DMS153 (cell line): ENCODE data around the gene FAM118B.

ENCODE experiments used
- DNase-seq: peaks from one replicate; lab custom pipeline; 2025; lab: John Stamatoyannopoulos, UW

The FAM118B gene

GRCh38 chr11:126186708-126187529 lies 24.7 kb upstream of the FAM118B start:
- DNase-seq = no peak

GRCh38 chr11:126188332-126189108 lies 23.1 kb upstream of the FAM118B start:
- DNase-seq = no peak

DNA sequence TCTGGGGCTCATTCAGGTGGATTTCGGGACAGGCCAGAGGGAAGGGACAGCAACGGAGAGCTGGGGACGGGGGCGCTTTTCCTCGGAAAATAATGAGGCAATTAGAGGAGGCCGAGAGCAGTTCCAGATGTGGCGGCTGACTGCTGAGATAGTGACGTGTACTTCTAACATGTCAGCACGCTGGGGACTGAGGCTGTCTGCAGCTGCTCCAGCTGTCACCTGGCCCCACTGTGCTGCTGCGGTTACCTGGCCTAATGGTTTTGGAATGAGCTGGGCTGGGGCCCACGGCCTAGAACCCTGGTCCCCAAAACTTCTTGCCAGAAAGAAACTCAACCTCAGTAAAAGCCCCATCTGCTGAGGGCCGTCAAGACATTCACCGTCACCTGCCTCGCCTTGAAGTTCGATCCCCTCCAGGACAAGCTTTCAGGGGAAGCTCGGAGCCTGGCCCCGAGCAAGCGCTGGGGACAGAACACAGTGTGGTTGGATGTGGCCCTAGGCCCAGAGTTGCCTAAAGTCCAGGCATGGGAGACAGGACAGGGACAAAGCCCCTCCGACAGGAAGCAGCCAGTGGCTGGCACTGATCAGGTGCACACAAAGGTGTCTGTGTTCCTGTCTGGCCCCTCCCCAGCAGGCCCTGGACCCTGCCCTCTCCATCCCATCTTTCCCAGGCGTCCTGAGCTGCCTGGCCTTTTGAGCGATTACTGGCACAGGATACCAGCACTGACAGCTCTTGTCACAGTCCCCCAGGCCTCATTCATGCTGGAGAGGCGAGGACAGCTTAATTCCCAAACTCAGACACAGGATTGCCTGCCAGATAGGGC lies 22.3 kb upstream of the FAM118B start:
- no peak for DNase-seq

GRCh38 chr11:126190792-126191191 lies 20.8 kb upstream of the FAM118B start:
- DNase-seq = no peak

DNA sequence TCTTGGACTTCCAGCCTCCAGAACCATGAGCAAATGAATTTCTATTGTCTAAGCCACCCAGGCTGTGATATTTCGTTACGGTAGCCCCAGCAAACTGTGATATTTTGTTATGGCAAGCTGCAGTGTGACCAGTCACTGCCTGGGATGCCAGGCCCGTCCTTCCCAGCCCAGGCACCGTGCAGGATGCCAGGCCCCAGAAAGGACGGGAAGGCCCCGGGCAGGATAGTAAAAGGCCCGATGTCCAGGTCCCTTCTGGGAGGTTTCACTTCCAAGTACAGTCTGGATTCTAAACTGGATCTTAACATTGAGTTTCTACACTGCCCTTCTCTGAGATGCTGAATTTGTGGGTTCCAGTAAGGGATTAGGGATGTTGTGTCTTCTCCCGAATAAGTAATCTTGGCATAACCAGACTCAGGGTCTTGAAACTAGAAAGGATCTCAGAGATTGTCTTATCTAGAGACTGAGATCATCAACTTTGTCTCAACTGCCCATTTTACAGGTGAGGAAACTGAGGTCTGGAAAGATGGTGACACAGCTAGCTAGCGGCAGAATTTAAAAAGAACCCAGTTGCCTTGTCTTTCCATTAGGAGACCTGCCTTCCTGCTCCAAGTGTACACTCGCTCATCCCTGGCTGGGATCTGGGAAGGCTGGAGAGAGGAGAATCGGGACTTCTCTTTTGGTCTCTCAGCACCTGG lies 20.1 kb upstream of the FAM118B start:
- no peak for DNase-seq

GRCh38 chr11:126192361-126192760 lies 19.2 kb upstream of the FAM118B start:
- no peak for DNase-seq

- no peak for DNase-seq
Observed at GRCh38 chr11:126193038-126193478, 18.5 kb upstream of the FAM118B start.

DNA sequence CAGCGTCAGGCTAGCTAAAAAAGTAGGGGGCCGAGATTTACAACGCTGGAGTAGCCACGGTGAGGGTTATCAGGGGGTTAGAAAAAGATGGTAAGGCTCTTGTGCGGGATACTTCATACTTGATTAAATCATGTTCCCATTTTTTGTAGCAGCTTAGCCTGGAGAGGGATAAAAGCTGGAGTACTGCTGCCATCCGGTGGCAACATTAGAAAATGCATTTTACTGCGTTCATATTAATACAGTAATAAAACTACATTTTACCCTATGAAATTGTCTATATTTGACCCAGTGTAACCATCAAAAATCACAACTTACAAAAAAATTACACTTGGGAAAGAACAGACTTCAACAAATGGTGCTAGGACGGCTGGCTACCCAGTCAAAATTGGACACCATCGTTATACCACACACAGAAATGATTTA lies 17.4 kb upstream of the FAM118B start:
- peak; percentile 35 for DNase-seq

- DNase-seq = no peak
Observed at GRCh38 chr11:126195119-126195518, 16.5 kb upstream of the FAM118B start.

- DNase-seq = no peak
Observed at GRCh38 chr11:126197277-126197939, 14.2 kb upstream of the FAM118B start.

DNA sequence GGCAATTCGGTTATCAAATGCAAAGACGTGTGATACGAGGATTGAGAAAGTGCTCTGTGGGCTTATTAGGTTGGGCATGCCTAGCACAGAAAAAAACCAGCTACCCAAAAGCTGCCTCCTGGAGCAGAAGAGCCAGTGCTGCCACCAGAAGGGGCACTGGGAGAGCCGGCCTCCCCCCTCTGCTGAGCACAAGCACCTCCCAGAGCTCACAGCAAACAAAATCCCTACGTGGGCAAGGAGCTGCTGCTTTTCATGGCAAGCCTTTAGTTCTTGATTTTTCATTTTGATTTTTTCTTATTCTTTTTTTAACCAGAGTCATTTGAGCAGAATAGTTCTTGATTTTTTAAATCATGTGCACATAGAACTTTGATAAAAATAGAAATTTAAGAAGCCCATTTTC lies 12.9 kb upstream of the FAM118B start:
- DNase-seq = no peak

GRCh38 chr11:126202646-126203359 lies 8.8 kb upstream of the FAM118B start:
- DNase-seq = no peak

- DNase-seq = no peak
Observed at GRCh38 chr11:126205359-126205758, 6.2 kb upstream of the FAM118B start.

GRCh38 chr11:126207896-126208295 lies 3.7 kb upstream of the FAM118B start:
- DNase-seq = no peak

DNA sequence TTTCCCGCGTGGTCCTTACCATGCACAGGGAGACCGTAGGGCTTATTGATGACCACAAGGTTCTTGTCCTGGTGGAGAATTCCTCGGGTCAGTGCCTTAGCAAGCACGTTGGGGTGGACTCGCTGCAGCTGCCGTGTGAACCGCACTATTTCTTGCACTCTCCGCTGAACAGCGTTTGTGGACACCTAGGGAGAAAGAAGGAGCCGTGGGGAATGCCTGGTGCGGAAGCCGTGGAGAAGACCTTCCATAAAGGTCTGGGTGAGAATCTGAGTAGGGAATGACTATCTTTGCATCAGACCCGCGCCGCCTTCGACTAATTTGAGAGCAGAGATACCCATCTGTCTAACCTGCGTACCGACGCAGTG lies 729 bp upstream of the FAM118B start:
- DNase-seq = no peak

DNA sequence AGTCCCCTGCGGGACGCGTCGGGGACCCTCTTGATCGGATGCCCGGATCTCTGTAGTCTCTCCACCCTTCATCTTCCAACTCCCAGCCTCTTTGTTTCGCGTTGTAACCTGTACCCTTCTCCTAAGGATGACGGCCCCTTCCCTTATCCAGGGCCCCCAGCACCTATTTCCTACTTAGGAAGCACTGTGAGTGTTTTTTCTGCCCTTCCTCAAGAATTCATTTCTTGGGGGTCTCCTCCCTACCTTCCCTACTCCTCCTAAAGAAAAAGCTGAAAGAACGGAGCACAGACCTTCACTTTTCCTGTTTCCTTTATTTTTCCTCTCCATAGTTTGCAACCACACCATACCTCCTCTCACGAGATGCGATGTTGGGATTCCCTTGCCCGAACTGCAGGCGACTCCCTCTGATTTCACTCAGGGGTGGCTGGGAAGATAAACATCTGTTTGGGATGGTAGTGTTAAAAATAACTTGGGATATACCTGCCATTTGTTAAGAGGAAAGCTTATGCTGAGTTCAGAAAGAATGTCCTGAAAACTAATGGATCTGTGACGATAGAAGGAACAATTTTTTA lies 593 bp downstream of the FAM118B start:
- no peak for DNase-seq

DNA sequence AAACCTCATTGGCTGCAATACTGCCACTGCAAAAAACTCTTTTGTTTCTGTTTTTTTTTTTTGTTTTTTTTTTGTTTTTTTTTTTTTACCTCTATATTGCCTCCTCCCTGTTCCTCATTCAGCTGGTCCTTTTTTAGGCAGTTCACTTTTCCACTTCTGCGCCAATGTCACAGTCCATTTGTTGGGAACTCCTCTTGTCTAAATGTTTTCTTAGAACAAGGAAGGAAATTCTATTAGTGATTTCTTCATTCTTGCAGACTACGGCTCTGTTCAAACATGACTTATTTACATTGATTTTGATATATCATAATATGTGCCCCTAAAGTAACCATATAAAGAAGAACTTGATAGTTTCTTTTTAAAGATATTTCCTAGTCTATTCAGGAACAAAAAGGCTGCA lies 2.9 kb downstream of the FAM118B start:
- no peak for DNase-seq

DNA sequence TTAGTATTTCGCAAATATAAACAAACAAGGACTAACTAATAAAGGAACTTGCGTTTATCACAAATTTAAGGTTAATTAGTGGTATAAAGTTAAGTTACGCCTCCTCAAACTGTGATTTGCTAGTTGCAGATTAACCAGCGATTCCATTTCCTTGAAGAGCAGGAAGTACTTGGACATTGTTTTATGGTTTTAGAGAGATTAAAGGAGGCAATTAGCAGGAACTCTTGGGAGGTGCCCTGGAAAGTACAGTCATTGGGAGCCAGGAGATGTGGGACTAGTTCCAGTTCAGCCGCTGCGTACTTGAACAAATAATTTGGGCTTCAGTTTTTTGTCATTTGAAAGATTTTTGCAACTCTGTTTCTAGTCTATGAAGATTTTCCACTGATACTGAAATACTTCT lies 3.3 kb downstream of the FAM118B start:
- no peak for DNase-seq

DNA sequence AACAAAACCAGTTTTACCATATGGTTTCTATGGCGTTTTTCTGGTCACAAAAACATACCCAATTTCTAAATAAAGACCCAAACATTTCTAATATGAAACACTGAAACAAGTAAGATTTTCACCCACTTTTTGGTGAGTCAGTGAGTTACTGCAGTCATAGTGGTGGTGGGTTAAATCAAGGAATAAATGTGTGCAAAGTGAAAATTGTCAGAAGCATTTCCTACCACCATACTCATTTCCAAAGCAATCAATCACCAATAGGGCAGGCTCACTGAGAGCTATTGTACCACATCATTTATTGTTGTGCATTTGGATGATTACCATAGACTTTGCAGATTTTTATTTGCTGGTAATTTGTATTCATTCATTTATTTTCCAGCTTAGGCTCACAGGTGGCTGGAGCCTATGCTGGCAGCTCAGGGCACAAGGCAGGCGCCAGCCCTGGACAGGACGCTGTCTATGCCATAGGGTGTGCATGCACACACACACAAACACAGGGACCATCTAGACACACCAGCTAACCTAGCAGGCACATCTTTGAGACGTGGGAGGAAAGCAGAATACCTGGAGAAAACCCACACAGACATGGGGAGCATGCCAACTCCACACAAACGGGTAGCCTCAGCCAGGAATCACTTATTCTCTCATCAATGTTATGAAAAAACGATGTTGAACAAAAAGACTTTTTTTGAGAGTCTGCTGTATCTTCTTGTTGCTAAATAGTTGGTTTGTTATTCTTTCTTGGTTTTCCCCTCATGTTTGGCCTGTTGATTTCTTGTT lies 5.1 kb downstream of the FAM118B start:
- DNase-seq = no peak
